ENCODE measurements around the gene PCDHA1.

- TF ChIP-seq CTCF (IDR thresholded peaks at IDR 0.05): no peak
- no peak for TF ChIP-seq POLR2A (IDR thresholded peaks at IDR 0.05)
Measured at GRCh38 chr5:141041427-141041785, 255.5 kb downstream of the PCDHA1 start.

Data from adrenal gland (tissue), 5 donors.